HG02884 (cell line): Measurements from ENCODE around the gene ZNRF2.
"Not testable (repeated sequence)": the region's sequence is repeated elsewhere in the genome, so short reads cannot be mapped to it uniquely, and the experiment has no call there.

Experiments
- ATAC-seq: cut with Tn5 transposase; IDR thresholded peaks from one replicate; pipeline ENCODE4 v1.9.1; 2021; ENCODE audit warnings: mild to moderate bottlenecking, moderate library complexity; ENCODE audit not compliant: unreplicated experiment

ZNRF2 gene

DNA sequence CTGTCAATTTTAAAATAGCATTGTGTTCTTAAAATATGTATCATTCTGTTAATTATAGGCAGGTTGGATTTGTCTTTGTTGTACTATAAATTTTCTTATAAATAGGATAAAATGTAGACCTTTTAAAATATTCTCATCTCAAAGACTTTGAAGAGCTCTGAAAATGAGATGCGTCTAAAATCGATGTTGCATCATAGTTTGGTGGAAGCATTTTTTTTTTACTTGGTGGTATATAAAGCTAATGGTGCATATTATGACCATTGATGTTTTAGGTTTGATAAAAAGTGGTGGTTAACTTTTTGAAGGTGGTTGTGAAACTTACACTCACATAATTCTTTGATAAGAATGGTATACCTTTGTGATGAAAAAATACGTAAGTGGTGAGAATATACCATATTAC, 69.1 kb downstream of the ZNRF2 start:
- no peak for ATAC-seq

DNA sequence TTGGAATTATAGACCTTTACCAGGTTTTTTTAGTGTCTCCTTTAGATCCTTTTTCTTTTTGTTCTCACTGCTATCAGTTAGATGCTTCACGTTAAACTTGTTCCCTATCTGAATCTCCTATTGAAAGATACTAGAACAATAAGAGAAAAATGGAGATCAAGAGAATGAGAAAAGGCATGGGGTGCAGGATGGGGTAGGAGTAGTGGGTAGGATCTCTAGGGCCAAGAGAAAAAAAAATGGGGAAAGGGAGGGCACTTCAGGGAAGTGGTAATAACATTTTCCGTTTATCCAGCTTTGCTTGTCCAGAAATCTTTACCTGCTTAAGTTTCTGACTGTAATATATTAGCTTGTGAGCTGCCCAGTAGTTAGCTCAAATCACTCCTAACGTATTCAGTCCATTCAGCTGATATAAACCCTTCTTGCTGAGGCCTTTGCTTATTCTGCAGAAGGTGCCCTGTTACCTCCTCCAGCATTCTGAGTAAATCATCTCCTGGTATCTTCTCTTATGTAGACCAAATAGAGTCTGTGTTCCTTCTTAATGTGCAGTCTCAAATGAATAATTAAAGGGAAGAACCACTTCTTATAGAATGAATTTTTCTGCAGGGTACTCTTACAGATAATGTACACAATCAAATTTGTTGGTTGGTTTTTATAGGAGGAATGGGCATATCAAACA, 69.7 kb downstream of the ZNRF2 start:
- ATAC-seq = no peak

DNA sequence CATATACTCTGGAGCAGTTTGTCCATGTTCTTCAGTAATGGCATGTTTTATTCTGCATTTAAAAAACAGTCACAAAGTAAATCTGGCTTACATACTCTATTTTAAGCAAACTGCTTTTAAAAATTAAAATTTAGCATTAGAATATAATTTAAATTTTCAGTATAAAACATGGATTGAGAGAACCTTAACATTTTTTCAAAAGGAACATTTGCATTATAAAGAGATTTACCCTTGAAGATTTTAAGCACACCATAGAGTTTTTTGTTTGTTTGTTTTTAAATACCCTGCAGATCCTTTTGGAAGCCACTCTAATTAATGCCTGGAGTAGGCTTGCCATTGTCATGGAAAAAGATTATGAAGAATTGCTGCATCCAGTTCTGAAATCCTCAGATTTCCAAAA, 70.4 kb downstream of the ZNRF2 start:
- no peak for ATAC-seq

DNA sequence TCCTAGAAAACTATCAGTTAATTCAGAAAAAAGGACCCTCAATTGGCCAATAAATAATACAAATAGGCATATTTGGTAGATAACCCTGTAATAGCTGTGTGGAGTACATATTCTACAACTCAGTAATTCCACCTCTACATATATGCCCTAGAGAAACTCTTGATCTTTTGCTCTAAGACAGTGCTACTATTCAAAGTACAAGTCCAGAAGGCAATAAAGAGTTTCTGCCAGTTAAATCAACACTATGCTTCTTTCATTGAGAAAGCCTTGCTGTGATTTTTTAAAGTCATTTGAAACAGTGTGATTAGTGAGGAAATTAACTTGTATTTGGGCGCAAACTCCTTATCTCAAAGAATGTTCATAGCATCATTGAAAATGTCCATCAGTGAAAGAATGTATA, 75.6 kb downstream of the ZNRF2 start:
- no peak for ATAC-seq

DNA sequence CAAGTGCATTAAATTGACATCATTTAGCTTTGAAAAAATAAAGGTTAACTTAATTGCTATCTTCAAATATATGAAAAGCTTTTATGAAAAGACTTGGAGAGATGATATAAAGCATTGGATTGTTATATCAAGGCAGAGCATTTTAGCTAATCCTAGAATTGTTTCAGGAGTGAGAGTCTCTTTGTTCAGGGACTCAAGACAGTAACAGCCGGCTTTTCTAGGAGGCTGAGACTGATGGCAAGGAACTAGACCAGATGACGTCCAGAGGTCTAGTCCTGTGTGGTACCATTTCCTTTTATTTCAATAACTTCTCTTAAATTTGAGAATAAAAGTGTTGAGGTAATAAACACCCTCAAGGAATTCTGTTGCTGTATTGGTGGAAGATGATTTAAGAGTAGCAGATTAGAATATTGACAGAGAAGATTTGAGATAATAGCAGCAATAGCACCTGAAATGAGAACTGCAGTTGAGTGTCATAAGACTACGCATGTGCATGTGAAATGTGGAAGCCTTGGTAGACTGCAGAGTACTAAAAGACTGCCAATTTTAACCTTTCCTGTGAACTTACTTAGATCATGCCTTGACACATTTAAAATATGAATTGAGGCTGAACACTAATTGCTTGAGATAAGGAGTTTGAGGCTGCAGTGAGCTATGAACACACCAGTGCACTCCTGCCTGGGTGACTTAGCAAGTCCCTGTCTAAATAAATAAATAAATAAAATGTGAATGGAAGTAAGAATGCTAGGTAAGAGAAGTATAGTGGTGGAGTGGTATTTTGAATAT, 79.6 kb downstream of the ZNRF2 start:
- no peak for ATAC-seq

DNA sequence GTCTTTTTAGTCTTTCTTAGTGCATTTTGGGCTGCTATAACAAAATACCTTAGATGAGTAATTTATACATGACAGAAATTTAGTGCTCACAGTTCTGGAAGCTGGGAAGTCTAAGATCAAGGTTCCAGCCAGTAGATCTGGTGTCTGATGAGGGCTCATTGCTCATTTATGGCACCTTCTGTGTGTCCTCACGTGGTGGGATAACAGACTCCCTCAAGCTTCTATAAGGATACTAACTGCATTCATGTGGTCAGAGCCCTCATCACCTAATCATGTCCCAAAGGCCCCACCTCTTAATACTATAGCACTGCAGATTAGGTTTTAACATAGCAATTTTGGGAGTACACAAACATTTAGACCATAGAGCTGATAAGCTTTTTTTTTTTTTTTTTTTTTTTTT, 80.4 kb downstream of the ZNRF2 start:
- ATAC-seq = no peak

DNA sequence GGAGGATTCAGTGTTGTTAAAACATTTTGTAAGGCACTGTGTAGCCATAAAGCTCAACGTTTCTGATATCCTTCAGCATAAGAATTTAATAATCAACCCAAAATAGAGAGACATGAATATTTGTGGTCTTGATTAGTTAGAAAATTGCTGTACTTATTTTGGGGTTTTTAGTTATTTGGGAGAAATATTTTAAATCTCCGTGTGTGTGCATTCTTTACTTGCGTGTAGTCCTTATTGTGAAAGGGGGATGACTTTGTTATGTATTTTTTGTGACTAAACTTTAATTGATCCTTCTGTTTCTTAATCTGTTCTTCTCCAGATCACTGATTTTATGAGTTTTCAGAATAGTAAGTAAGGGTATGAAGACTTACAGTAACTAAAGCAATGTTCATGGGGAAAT, 81.2 kb downstream of the ZNRF2 start:
- no peak for ATAC-seq

DNA sequence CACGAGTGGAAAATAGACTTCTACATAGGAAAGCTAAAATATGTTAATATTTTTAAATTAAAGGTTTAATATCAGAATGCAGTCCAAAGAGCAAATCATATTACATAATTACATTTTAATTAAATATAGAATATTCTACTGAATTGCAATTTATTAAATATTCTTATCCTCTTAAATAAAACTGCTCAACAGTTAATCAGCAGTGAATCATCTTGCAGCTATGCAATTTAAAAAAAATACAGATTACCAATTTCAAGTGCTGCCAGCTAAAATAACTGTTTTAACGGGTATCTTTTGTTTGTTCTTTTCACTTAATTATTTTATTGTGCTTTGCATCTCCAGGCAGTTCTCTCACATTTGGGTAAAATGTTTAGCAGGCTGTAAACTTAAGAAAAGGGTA, 82.2 kb downstream of the ZNRF2 start:
- no peak for ATAC-seq

DNA sequence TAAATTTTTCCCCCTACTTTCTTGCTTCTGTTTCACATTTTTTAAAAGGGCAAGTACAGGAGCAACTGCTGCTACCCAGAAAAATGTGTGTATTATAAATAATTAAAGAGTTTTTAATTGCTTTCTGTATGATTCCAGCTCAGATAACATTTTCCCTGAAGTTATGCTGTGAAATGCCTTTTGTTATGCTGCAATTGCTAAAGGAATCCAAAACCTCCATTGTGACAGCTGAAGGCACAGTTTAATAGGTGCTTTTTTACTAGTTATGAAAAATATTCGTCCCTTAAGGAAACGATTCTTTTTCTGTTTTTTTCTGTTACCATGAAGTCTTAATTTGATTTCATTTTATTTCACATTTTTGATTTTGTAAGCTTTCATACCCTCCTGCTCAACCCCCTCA, 83.2 kb downstream of the ZNRF2 start:
- no peak for ATAC-seq

DNA sequence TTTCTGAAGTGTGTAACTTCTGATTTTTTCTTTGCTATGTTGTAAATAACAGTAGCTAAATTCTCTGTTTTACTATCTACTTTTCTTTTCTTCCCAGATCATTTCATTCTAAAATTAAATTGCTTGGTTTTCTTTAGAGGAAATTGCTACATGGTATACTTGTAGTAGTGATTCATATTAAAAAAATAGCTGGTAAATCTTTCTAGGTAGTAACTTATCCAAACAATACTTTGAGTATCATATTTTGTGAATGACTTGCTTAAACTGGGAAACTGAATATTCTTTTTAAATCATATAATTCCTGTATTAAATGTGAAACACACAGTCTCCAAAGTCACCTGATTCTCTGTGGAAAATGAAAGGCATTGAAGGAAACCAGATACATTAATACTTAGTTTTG, 85.5 kb downstream of the ZNRF2 start:
- no peak for ATAC-seq

DNA sequence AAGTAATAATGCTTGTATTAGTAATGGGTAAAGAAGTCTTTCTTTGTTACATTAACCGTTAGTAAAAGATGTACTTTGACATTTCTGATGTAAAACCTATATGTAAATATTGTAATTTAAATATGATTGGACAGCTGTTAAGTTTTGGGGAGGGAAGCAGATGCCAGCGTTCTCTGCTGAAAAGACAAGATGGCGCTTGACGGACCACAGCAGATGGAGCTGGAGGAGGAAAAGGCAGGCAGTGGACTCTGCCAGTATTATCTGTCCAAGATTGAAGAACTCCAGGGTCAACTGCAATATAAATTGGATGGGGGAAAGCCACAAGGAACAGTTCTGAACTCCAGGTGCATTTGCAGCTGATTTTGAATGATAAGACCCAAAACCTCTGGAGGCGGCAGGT, 86.9 kb downstream of the ZNRF2 start:
- no peak for ATAC-seq

DNA sequence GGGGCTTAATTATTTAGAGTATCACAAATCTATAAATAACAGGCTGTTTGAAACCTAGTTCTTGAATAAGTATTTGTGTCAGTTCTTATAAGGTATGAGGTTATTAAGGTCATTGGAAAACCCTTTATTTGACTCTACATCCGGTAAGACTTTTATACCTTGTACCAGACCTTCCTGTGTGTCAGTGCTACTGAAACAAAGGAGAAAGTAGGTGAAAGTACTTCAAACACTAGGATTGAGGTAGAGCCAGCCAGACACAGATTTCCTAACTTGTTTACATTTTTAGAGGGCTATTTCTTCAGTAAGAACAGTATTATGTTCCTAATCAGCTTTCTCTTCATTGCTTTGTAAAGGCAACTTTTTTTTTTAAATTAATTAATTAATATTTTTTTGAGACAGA, 93.9 kb downstream of the ZNRF2 start:
- ATAC-seq = no peak

DNA sequence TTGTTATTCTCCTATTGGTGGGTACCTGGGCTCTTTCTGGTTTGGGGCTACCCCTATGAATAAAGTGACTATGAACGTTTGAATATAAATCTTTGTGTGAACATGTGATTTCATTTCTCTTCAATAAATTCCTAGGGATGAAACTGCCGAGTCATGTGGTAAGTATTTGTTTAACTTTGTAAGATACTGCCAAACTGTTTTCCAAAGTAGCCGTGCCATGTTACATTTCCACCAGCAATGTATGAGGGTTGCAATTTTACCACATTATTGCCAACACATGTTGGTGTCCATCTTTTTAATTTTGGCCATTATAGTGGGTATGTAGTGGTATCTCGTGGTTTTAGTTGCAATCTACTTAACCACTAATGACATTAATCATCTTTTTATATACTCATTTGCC, 94.7 kb downstream of the ZNRF2 start:
- no peak for ATAC-seq

DNA sequence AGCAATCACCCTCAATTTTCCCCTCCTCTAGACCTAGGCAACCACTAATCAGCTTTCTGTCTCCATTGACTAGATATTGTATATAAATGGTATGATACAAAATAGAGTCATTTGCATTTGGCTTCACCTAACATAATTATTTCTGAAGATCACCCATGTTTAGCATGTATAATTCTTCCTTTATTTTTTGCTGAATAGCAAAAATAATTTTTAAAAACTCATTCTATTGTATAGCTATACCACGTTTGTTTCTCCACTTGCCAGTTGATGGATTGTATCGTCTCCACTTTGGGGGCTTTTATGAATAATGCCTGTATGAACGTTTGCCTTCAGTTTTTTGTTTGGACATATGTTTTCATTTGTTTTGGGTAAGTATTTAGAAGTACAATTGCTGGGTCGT, 95.3 kb downstream of the ZNRF2 start:
- ATAC-seq = no peak

DNA sequence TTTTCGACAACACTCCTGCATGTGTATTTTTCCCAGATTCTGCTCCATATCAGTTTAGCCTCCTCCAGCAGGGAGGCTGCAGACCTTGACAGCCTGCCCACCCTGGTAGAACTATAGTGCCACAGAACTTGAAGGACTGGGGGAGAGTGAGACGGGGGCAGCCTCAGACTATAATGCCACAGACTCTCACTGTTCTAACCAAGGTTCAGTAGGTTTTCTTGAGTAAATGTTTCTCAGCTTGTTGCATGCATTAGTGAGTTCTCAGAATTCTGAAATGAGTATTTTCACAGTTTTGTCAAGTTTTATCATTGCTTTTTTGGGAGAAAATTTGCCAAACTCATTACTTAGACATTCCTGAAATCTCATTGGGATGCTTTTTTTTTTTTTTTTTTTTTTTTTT, 95.9 kb downstream of the ZNRF2 start:
- no peak for ATAC-seq

DNA sequence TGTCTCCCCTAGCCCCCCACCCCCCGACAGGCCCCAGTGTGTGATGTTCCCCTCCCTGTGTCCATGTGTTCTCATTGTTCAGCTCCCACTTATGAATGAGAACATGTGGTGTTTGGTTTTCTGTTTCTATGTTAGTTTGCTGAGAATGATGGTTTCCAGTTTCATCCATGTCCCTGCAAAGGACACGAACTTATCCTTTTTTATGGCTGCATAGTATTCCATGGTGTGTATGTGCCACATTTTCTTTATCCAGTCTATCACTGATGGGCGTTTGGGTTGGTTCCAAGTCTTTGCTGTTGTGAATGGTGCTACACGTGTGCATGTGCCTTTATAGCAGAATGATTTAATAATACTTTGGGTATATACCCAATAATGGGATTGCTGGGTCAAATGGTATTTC, 96.4 kb downstream of the ZNRF2 start:
- ATAC-seq = not testable (repeated sequence)

DNA sequence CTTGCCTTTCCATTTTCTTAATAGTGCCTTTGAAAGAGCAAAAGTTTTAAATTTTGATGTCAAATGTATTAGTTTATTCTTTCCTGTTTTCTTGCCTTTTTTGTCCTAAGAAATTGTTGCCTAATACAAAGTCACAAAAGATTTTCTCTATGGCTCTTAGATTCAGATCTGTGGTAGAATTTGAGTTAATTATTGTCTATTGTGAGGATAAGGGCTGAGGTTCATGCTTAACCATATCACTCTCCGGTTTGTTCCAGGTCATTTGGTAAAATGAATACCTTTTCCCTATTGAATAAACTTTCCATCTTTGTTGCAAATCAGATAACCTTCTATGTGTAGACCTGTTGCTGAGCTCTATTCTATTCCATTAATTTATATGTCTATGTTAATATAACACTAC, 98.2 kb downstream of the ZNRF2 start:
- no peak for ATAC-seq

DNA sequence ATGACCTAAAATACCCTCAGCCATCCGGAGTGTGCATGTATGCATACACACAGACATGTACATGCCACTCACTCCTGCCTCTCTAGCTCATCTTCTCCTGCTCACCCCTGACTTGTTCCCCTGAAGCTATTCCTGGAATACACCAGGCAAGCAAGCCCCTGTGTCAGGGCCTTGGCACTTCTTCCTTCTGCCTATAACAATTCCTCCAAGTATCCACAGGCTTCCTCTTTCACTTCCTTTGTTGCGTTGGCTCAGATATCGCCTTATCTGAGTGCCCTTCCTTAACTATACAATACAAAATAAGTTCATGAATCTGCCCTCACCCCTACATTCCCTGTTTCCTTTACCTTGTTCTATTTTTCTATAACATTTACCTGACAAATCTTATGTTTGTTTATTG, 105.4 kb downstream of the ZNRF2 start:
- ATAC-seq = no peak

DNA sequence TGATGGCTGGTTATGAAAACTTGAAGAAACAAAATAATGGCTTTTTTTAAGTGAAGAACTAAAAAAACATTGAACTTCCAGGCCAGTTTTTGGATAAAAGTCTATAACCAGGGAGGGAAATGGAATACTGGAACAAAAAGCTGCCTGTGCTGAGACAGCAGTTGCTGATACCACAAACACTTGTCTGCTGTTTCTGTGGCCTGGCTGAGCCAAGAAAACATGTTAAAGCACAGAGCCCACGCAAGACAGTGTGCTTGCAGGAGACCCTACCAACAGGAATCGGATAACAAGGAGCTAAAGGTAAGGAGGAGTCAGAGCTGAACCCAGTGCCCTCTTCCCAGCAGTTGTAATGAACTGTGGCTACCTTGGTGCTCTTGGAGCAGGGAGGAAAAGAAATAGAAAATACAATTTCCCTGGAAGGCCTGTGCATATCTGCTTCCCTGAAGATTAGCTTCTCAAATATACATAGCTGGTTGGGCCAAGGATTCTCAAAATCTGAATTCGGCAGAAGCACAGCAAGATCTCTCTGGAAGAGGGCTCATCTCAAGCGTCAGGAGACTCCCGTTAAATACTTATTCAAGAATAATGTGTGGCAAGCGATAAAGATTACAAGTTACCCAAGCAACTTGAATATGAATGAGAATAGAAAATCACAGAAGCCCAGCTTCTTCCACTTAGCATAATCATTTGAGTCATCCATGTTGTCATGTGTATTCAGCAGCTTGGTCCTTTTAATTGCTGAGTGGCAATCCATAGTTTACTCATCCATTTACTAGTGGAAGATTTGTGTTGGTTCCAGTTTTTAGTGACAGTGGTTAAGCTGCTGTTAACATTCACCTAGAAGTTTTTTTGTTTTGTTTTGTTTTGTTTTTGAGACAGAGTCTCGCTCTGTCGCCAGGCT, 106.6 kb downstream of the ZNRF2 start:
- ATAC-seq = no peak

DNA sequence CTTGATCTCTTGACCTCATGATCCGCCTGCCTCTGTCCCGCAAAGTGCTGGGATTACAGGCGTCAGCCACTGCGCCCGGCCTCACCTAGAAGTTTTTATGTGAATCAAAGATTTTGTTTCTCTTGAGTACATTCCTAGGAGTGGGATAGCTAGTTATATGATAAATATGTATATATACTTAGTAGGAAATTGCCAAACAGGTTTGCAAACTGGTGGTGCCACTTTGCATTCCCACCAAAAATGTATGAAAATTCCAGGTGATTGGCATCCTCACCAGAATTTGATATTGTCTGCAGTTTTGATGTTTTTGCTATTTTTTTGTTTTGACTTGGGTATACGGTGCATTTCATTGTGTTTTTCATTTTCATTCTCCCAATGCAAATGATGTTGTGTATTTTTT, 107.4 kb downstream of the ZNRF2 start:
- no peak for ATAC-seq

DNA sequence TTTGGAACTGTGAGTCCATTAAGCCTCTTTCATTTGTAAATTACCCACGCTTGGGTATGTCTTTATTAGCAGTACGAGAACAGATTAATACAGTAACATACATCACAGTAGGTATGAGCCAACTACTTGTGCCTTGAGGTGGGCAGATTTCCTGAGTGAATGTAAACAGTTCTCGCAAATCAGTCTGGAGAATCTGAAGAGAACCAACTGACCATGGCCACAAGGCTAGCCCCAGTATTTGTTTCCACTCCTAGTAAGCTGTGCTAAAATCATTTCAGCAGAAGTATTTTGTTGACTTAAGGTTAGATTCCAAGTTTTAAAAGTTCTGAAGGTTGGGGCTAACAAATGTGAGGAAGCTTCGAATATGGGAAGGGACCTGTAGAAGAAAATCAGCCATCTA, 111.3 kb downstream of the ZNRF2 start:
- ATAC-seq = no peak

DNA sequence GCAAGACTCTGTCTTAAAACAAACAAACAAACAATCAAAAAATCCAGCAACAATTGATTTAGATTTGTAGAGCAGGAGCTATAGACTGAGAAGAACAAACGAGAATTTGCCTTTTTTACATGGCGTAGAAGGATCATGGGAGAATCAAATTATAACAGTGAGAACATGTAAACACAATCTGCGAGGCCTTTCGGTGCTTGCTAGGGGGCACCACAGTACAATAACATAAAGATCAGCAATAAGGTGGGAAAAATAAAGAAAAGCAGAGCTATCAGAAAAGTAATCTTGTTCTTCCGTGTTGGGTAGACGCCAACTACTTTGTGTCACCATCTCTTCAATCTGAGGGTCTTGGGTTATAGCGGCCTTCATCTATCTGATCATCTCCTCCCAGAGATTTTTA, 112.0 kb downstream of the ZNRF2 start:
- ATAC-seq = no peak
